Kidney epithelial cell (primary cell): ENCODE data around the gene PSMB2. TPM values are rescaled to one million over a fixed set of nuclear protein-coding genes. Genes with fewer than 3 reads are reported as not detected.
A peak's percentile ranks its signal among the peaks of the same experiment; 100 is the strongest.

Experiments used
- DNase-seq: peaks from one replicate; pipeline ENCODE4 v3.0.0-alpha.2; 2010; ENCODE audit warnings: low read depth
- H3K27me3 ChIP-seq: 2 replicates; pipeline ENCODE4 v1.6.0; 2011; ENCODE audit warnings: low read length; ENCODE audit not compliant: control insufficient read depth, insufficient read depth
- H3K36me3 ChIP-seq: 2 replicates; pipeline ENCODE4 v1.5.1; 2011; ENCODE audit warnings: low read length; ENCODE audit not compliant: control insufficient read depth, insufficient read depth
- H3K4me3 ChIP-seq: 2 replicates; pipeline ENCODE4 v1.5.1; 2011; ENCODE audit warnings: low read depth, mild to moderate bottlenecking, control low read depth, low read length
- total RNA-seq: library from RNA; depleted of rRNA; stranded (reverse); fragments of >200 nt; gene quantifications from 2 replicates; pipeline ENCODE4 v1.2.3, GENCODE V29; 2015
- TF ChIP-seq, protein P1 (sequence below): IDR thresholded peaks from 2 replicates; pipeline ENCODE4 v1.5.1; 2011; ENCODE audit warnings: mild to moderate bottlenecking, moderate library complexity, low read length, control low read depth, inconsistent platforms; ENCODE audit not compliant: insufficient read depth, poor library complexity, severe bottlenecking

The PSMB2 gene
- total RNA-seq, 1 donor from 2014 or later = 75.4 TPM

GRCh38 chr1:35656148-35656862 is 15.0 kb upstream of the PSMB2 start:
- DNase-seq = no peak
- no peak overlapping the region for H3K4me3 ChIP-seq
- H3K36me3 ChIP-seq = no peaks in the 10 kb centered on the region
- TF ChIP-seq, protein P1, sequence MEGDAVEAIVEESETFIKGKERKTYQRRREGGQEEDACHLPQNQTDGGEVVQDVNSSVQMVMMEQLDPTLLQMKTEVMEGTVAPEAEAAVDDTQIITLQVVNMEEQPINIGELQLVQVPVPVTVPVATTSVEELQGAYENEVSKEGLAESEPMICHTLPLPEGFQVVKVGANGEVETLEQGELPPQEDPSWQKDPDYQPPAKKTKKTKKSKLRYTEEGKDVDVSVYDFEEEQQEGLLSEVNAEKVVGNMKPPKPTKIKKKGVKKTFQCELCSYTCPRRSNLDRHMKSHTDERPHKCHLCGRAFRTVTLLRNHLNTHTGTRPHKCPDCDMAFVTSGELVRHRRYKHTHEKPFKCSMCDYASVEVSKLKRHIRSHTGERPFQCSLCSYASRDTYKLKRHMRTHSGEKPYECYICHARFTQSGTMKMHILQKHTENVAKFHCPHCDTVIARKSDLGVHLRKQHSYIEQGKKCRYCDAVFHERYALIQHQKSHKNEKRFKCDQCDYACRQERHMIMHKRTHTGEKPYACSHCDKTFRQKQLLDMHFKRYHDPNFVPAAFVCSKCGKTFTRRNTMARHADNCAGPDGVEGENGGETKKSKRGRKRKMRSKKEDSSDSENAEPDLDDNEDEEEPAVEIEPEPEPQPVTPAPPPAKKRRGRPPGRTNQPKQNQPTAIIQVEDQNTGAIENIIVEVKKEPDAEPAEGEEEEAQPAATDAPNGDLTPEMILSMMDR = no peak
- H3K27me3 ChIP-seq = peaks cover 7% of the 10 kb centered on the region

DNA sequence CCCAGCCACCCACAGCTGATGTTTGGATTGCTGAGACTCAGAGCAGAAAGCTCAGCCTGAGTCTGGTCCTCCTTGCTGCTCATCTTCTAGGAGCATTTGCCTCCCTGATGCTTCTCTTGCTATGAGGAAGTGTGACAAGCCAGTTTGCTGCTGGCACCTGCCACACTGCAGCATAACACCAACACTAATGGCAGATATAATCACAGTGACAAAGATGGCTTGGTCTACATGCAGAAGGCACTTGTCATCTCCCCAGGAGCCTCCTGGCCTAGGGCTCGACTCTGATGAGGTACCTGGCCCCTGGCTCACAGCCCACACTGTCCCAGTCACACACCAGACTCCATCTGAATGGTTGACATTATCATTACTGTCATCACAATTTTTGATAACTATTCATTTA is 13.9 kb upstream of the PSMB2 start:
- peaks cover 13% of the 10 kb centered on the region for H3K27me3 ChIP-seq
- H3K36me3 ChIP-seq = no peaks in the 10 kb centered on the region
- H3K4me3 ChIP-seq = no peak overlapping the region
- DNase-seq = no peak
- TF ChIP-seq, protein P1 = no peak

GRCh38 chr1:35650416-35650815 is 9.1 kb upstream of the PSMB2 start:
- H3K27me3 ChIP-seq = peaks cover 19% of the 10 kb centered on the region
- H3K36me3 ChIP-seq = no peaks in the 10 kb centered on the region
- no peak overlapping the region for H3K4me3 ChIP-seq
- TF ChIP-seq, protein P1 = no peak
- no peak for DNase-seq

- Histone ChIP-seq H3K36me3 (no peaks in the 10 kb centered on the region), H3K4me3 (no peak overlapping the region), H3K27me3 (peaks cover 16% of the 10 kb centered on the region)
- no peak for DNase-seq
- TF ChIP-seq, protein P1 = no peak
These were observed 4.7 kb upstream of the PSMB2 start for GRCh38 chr1:35646043-35646442.

DNA sequence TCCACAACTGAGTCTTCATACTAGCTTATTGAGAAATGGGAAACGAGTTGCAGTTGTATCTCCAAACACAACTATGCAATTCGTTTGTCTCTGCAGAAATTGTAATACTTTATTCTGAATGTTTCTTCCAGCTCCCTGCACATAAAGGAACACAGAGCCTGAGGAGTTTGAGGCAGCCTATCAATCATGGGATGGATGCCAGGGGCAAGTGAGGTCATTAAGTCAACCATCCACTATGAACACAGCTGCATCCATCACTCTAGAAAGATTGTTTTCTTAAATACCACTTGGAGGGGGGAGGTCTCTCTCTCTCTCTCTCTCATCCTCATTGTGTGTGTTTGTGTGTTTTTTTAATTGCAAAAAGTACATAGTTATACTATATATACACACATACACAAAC is 2.9 kb upstream of the PSMB2 start:
- Histone ChIP-seq H3K36me3 (no peaks in the 10 kb centered on the region), H3K27me3 (peaks cover 11% of the 10 kb centered on the region), H3K4me3 (no peak overlapping the region)
- TF ChIP-seq, protein P1 = no peak
- DNase-seq = no peak

GRCh38 chr1:35642471-35642955 is 1.2 kb upstream of the PSMB2 start:
- peak overlapping the region; percentile 94 for H3K4me3 ChIP-seq
- DNase-seq = no peak
- peaks cover 11% of the 10 kb centered on the region for H3K27me3 ChIP-seq
- H3K36me3 ChIP-seq = no peaks in the 10 kb centered on the region
- TF ChIP-seq, protein P1 = no peak
